Muscle of leg (tissue), 9 donors: ENCODE data around the gene ARSK. TPM values are rescaled to one million over a fixed set of nuclear protein-coding genes. Genes with fewer than 3 reads are reported as not detected.

ENCODE experiments used
- polyA plus RNA-seq, 8 donors: library from polyadenylated mRNA; unstranded; fragments of 120-200 nt; gene quantifications; one replicate each; pipeline versions ENCODE4 v1.2.1 to v1.2.3, GENCODE V29; 2013; ENCODE audit warnings: inconsistent platforms in 1 of 8, low replicate concordance in 1 of 8; ENCODE audit not compliant: insufficient read length in 8 of 8, insufficient read depth in 1 of 8
- total RNA-seq: library from RNA; stranded (reverse); fragments of 120-200 nt; gene quantifications from one replicate; pipeline ENCODE4 v1.2.4, GENCODE V29; 2013

The ARSK gene
- total and polyA plus RNA-seq, 9 donors = 7.8 to 11.7 (median 8.9) TPM

Other genes with a start within 250 kb of the ARSK start
- 12.6 TPM for gene FAM81B, start 163.7 kb upstream of the ARSK start, total RNA-seq
- 10 to 100 TPM in 3 of 8 donors, 1 to 10 TPM in 5; 2.2 to 14.5 (median 5.2) TPM for gene FAM81B, start 163.7 kb upstream of the ARSK start, polyA plus RNA-seq
- 75.0 TPM for gene SKIC3, start 124 bp upstream of the ARSK start, total RNA-seq
- 10 to 100 TPM; 43.6 to 65.1 (median 51.2) TPM for gene SKIC3, start 124 bp upstream of the ARSK start, polyA plus RNA-seq
- 0.09 TPM for gene GPR150, start 65.0 kb downstream of the ARSK start, total RNA-seq
- gene GPR150, start 65.0 kb downstream of the ARSK start, polyA plus RNA-seq = under 1 TPM; 0.06 to 0.33 (median 0.14) TPM
- gene RFESD, start 91.7 kb downstream of the ARSK start, total RNA-seq = 3.9 TPM
- 1 to 10 TPM; 2.7 to 3.8 (median 3.0) TPM for gene RFESD, start 91.7 kb downstream of the ARSK start, polyA plus RNA-seq
- 0.71 TPM for gene SPATA9, start 127.9 kb downstream of the ARSK start, total RNA-seq
- gene SPATA9, start 127.9 kb downstream of the ARSK start, polyA plus RNA-seq = 1 to 10 TPM in 7 of 8 donors, under 1 TPM in 1; 0.99 to 2.6 (median 1.8) TPM
- gene RHOBTB3, start 176.2 kb downstream of the ARSK start, total RNA-seq = 153 TPM
- 100 to 1,000 TPM in 3 of 8 donors, 10 to 100 TPM in 5; 63.6 to 110 (median 90.8) TPM for gene RHOBTB3, start 176.2 kb downstream of the ARSK start, polyA plus RNA-seq